Brain microvascular endothelial cell (primary cell): ENCODE measurements around the gene DUSP5.

Experiments used
- DNase-seq: peaks from one replicate; pipeline ENCODE4 v3.0.0-alpha.2; 2020
- H3K27ac ChIP-seq: fragments of 250-450 bp; sonication (Bioruptor Pico); 2 replicates; pipeline ENCODE4 v1.5.1; 2020; ENCODE audit warnings: mild to moderate bottlenecking, moderate library complexity
- H3K27me3 ChIP-seq: fragments of 250-450 bp; sonication (Bioruptor Pico); replicated peaks from 2 replicates; pipeline ENCODE4 v1.5.1; 2020; ENCODE audit warnings: mild to moderate bottlenecking
- H3K36me3 ChIP-seq: fragments of 250-450 bp; sonication (Bioruptor Pico); replicated peaks from 2 replicates; pipeline ENCODE4 v1.5.1; 2020; ENCODE audit warnings: mild to moderate bottlenecking
- H3K4me3 ChIP-seq: 2 replicates; pipeline ENCODE4 v1.5.1; 2011; ENCODE audit warnings: low read depth, mild to moderate bottlenecking, control low read depth, low read length, moderate library complexity
- in situ Hi-C: cut with HindIII; loops from 2 replicates; pipeline ENCODE4 v1.10.0; 2017; ENCODE audit warnings: low sequenced_read_pairs, low pct_ligation_motif_present
- TF ChIP-seq, protein P1 (sequence below): IDR thresholded peaks from 2 replicates; pipeline ENCODE4 v1.5.1; 2011; ENCODE audit warnings: low read depth, mild to moderate bottlenecking, moderate library complexity, low read length, control low read depth, inconsistent platforms; ENCODE audit errors: missing control alignments

The DUSP5 gene

DNA sequence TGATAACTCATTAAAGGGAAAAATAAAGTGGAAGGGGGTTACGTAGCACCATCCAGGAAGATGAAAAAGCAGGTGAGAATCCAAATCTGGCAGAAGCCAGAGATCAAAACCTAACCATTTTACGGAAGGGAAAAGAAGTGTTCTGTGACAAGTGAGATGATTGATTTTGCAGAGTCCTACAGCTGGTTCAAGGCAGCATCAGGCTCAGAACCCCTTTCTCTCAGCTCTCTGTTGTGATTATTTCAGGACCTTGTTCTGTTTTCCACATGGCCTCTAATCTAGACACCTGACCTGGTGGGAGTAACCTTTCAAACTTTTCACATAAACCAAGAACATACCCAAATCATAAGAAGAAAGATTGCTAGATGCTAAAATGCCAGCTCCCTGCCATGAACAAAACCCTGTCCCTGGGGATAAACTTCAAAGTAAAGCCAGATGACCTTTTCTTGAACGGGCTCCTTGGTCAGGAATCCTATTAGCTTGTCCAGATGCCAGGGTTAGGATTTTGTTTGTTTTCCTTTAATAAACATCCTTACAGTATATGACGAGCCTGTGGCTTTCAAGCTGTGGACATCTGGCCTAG lies 5.9 kb downstream of the DUSP5 start:
- in situ Hi-C loops, result no loop called here
- Histone ChIP-seq H3K27ac (peak overlapping the region; percentile 9), H3K4me3 (no peak overlapping the region), H3K36me3 (peaks cover 56% of the 10 kb centered on the region), H3K27me3 (no peaks in the 10 kb centered on the region)
- TF ChIP-seq, protein P1, sequence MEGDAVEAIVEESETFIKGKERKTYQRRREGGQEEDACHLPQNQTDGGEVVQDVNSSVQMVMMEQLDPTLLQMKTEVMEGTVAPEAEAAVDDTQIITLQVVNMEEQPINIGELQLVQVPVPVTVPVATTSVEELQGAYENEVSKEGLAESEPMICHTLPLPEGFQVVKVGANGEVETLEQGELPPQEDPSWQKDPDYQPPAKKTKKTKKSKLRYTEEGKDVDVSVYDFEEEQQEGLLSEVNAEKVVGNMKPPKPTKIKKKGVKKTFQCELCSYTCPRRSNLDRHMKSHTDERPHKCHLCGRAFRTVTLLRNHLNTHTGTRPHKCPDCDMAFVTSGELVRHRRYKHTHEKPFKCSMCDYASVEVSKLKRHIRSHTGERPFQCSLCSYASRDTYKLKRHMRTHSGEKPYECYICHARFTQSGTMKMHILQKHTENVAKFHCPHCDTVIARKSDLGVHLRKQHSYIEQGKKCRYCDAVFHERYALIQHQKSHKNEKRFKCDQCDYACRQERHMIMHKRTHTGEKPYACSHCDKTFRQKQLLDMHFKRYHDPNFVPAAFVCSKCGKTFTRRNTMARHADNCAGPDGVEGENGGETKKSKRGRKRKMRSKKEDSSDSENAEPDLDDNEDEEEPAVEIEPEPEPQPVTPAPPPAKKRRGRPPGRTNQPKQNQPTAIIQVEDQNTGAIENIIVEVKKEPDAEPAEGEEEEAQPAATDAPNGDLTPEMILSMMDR, result no peak
- DNase-seq, result no peak

- Histone ChIP-seq H3K27ac (peak overlapping the region; percentile 9), H3K27me3 (no peaks in the 10 kb centered on the region), H3K36me3 (peaks cover 62% of the 10 kb centered on the region), H3K4me3 (no peak overlapping the region)
- TF ChIP-seq, protein P1, result no peak
- in situ Hi-C loops, result no loop called here
- peak; percentile 52 for DNase-seq
Observed at GRCh38 chr10:110504111-110504735, 6.5 kb downstream of the DUSP5 start.

- in situ Hi-C loops, result no loop called here
- Histone ChIP-seq H3K27ac (no peak overlapping the region), H3K27me3 (no peaks in the 10 kb centered on the region), H3K4me3 (no peak overlapping the region), H3K36me3 (peaks cover 73% of the 10 kb centered on the region)
- TF ChIP-seq, protein P1, result no peak
- DNase-seq, result no peak
Observed at GRCh38 chr10:110505130-110505770, 7.5 kb downstream of the DUSP5 start.

DNA sequence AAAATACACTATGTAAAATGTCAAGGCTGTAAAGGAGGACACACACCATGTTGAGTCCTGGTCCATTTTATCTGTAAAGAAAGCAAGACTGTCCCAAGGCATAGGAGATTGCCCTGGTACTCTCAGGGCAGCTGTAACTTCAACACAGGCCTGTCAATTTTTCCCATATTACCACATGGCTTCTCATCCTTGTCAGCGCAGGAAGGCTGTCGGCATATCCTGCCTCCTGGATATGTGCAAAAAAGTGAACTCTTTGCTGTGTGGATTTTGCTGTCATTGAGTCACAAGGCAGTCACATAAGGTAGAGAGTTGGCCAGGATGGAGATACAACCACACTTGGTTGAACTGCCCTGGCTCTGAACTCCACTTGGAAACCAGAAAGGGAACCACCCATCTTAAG lies 8.7 kb downstream of the DUSP5 start:
- in situ Hi-C loops, result no loop called here
- Histone ChIP-seq H3K36me3 (peaks cover 85% of the 10 kb centered on the region), H3K27ac (no peak overlapping the region), H3K27me3 (no peaks in the 10 kb centered on the region), H3K4me3 (no peak overlapping the region)
- DNase-seq, result no peak
- TF ChIP-seq, protein P1, result no peak

DNA sequence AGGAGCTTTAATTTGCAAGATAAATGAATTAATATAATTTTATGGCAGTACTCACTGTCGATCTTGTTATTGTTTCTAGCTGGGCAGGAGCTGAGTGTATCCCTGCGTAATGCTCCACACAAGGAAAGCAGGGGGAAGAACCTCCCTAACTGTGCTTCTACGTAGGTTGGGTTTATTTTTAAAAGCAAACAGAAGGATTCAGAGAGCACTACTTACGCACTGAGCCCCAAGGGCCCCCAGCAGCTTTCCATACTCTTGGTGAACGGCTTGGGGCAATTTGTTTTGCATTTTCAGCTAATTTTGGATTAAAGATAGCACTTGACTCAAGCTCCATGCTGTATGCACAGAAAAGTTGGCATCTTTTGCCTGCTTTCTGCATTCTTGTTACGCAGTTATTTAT lies 9.6 kb downstream of the DUSP5 start:
- no peak overlapping the region for H3K4me3 ChIP-seq
- no peak overlapping the region for H3K27ac ChIP-seq
- in situ Hi-C loops, result no loop called here
- TF ChIP-seq, protein P1, result no peak
- DNase-seq, result no peak
- H3K27me3 ChIP-seq, result no peaks in the 10 kb centered on the region
- H3K36me3 ChIP-seq, result peaks cover 94% of the 10 kb centered on the region
